OCI-LY7 (cell line): ENCODE results near the gene CDC42EP3.

ENCODE experiments used
- EZH2phosphoT487 ChIP-seq: fragments of 200-600 bp; sonication (generic); IDR thresholded peaks from 2 replicates; pipeline ENCODE4 v1.6.1; 2018; ENCODE audit warnings: low read depth, borderline replicate concordance, mild to moderate bottlenecking, mixed run types, antibody characterized with exemption, low read length, moderate library complexity, mixed read lengths
- TF ChIP-seq, protein P1 (sequence below): fragments of 200-600 bp; sonication (generic); conservative IDR thresholded peaks from 2 replicates; pipeline ENCODE4 v1.5.1; 2014; ENCODE audit warnings: mild to moderate bottlenecking, antibody characterized with exemption, low read length, moderate library complexity, mixed read lengths

DNA sequence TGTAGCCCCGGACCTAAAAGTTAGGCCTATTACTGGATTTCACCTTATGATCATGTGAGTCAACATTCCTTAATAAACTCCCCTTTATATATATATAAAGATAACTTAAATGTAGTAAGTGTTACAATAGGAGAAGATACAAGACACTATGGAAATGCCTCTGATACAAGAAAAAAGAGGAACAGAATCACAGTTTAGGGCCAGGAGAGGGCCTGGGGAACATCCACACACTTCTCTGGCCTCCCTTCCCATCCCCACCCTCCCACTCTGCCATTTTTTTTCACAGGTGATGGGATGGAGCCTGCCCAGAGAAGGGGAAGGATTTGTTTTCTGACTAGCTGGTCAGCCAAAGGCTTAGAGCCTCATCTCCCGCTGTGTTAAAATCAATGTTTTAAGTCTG lies 6.4 kb downstream of the CDC42EP3 start:
- TF ChIP-seq, protein P1, sequence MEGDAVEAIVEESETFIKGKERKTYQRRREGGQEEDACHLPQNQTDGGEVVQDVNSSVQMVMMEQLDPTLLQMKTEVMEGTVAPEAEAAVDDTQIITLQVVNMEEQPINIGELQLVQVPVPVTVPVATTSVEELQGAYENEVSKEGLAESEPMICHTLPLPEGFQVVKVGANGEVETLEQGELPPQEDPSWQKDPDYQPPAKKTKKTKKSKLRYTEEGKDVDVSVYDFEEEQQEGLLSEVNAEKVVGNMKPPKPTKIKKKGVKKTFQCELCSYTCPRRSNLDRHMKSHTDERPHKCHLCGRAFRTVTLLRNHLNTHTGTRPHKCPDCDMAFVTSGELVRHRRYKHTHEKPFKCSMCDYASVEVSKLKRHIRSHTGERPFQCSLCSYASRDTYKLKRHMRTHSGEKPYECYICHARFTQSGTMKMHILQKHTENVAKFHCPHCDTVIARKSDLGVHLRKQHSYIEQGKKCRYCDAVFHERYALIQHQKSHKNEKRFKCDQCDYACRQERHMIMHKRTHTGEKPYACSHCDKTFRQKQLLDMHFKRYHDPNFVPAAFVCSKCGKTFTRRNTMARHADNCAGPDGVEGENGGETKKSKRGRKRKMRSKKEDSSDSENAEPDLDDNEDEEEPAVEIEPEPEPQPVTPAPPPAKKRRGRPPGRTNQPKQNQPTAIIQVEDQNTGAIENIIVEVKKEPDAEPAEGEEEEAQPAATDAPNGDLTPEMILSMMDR, result no peak
- no peak for TF ChIP-seq EZH2phosphoT487
